ENCODE results near the gene NFKBIE.

Gene NFKBIE

DNA sequence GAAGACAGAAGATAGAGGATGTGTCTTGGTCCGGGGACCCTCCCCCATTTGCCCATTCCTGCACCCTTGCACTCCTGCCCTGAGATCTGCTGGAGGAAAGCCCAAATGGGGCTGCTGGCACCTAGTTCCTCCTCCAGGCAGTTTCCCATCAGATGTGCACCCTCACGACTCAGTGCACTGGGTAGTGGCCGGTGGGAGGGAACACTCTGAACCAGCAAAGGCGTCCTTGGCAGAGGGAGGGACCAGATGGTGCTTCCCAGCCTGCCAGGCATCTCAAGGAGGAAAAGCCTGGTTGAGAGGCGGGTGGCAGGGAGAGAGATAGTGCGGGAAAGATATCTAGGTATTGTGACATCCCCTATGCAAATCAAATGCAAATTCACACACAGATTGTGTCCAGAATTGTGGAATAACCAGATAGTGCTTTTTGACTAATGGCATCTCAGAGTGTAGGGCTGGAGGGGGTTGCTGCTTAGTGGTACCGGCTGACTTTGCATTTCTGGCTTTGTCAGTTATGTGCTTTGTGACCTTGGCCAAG lies 24.4 kb upstream of the NFKBIE start:
- TF ChIP-seq, protein P1, sequence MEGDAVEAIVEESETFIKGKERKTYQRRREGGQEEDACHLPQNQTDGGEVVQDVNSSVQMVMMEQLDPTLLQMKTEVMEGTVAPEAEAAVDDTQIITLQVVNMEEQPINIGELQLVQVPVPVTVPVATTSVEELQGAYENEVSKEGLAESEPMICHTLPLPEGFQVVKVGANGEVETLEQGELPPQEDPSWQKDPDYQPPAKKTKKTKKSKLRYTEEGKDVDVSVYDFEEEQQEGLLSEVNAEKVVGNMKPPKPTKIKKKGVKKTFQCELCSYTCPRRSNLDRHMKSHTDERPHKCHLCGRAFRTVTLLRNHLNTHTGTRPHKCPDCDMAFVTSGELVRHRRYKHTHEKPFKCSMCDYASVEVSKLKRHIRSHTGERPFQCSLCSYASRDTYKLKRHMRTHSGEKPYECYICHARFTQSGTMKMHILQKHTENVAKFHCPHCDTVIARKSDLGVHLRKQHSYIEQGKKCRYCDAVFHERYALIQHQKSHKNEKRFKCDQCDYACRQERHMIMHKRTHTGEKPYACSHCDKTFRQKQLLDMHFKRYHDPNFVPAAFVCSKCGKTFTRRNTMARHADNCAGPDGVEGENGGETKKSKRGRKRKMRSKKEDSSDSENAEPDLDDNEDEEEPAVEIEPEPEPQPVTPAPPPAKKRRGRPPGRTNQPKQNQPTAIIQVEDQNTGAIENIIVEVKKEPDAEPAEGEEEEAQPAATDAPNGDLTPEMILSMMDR (IDR thresholded peaks at IDR 0.05; ENCODE audit: low read depth, low read length, missing control alignments) = no peak

DNA sequence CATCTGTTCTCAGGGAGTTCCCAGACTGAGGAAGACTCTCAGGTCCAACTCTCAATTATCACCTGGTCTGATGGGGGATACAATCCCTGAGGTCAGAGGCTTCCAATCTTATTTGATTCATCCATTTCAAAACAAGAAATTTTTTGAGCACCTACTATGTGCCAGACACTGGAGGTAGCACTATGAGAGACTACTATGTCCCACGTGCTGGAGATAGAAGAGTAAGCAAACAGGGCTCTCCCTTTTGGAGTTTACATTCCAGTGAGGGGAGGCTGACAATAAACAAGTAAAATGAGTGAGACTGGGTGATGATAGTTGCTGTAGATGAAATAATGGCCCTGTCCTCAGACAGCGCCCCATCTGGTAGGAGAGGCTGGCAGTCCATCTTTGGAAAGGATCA lies 21.4 kb upstream of the NFKBIE start:
- TF ChIP-seq, protein P1 (IDR thresholded peaks at IDR 0.05; ENCODE audit: low read depth, low read length, missing control alignments) = no peak
- no peak for DNase-seq (ENCODE audit: low read depth)
- no peak overlapping the region for H3K4me3 ChIP-seq (ENCODE audit: low read depth, low read length)
- in situ Hi-C loops (cut with HindIII; ENCODE audit: low sequenced_read_pairs) = no loop called here

More for the DNA sequence above, 24.4 kb upstream of the NFKBIE start:
- no peak for DNase-seq (ENCODE audit: low read depth)
- in situ Hi-C loops (cut with HindIII; ENCODE audit: low sequenced_read_pairs) = no loop called here
- H3K4me3 ChIP-seq (ENCODE audit: low read depth, low read length) = no peak overlapping the region

DNA sequence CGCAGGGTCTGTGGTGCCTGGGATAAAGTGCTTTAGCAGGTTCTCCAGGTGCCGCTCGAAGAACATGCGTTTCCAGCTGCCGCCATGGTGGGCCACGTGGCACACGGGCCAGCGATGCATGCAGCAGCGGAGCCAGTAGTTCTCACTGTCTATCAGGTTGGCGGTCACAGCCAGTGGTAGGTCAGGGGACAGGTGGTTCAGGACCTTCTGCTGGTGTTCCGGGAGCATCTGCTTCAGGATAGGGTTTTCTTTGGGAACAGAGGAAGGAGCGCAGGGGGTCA lies 20.9 kb upstream of the NFKBIE start:
- no peak overlapping the region for H3K4me3 ChIP-seq (ENCODE audit: low read depth, low read length)
- TF ChIP-seq, protein P1 (IDR thresholded peaks at IDR 0.05; ENCODE audit: low read depth, low read length, missing control alignments) = no peak
- in situ Hi-C loops (cut with HindIII; ENCODE audit: low sequenced_read_pairs) = no loop called here
- no peak for DNase-seq (ENCODE audit: low read depth)

DNA sequence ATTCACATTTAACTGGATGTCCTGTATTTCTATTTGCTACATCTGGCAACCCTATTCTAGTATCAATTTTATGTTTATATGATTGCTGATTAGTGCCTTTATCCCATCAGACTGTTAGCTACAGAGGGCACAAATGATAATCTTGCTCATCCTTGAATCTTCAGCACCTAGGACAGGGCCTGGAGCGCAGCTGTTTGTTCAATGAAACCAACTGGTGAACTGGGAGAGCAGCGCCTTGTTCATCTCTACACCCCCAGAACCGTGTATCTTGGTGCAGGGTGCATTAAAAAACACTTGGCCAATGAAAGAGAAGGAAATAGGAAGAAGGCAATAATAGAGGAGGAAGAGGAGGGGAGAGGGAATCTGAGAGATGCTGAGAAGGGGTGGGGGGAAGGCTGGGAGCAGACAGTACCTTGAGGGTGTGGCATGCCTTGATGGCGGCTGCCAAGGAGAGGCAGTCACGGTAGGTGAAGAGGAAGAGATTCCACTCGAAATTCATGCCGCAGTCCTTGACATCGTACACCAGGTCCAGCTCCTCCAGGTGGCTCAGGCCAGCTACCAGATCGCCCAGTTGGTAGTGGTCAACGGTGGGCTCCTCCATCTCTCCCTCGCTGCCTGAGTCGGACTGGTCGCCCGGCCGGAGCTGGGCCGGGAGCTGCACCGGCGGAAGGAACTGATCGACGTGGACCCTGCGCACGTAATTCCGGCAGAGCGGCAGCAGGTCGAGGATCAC lies 20.4 kb upstream of the NFKBIE start:
- TF ChIP-seq, protein P1 (IDR thresholded peaks at IDR 0.05; ENCODE audit: low read depth, low read length, missing control alignments) = no peak
- DNase-seq (ENCODE audit: low read depth) = no peak
- H3K4me3 ChIP-seq (ENCODE audit: low read depth, low read length) = no peak overlapping the region
- in situ Hi-C loops (cut with HindIII; ENCODE audit: low sequenced_read_pairs) = no loop called here

DNA sequence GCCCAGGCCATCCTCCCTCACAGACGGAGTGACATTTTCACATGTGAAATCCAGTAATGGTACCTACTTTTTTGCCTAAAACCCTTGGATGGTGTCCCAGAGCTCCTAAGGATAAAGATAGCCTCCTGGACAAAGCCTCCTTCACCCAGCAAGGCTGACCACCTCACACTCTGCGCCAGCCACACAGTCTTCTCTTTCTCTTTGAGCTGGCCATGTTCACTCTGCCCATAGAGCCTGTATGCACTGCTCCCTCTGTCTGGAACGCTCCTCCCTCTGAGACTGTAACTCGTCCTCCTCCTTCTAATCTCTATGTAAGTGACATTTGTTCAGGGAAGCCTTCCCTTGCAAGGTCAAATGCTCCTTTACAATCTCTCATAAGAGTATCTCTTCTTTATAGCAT lies 19.5 kb upstream of the NFKBIE start:
- in situ Hi-C loops (cut with HindIII; ENCODE audit: low sequenced_read_pairs) = no loop called here
- no peak overlapping the region for H3K4me3 ChIP-seq (ENCODE audit: low read depth, low read length)

GRCh38 chr6:44284121-44284520 lies 18.8 kb upstream of the NFKBIE start:
- DNase-seq (ENCODE audit: low read depth) = no peak
- in situ Hi-C loops (cut with HindIII; ENCODE audit: low sequenced_read_pairs) = no loop called here
- TF ChIP-seq, protein P1 (IDR thresholded peaks at IDR 0.05; ENCODE audit: low read depth, low read length, missing control alignments) = no peak
- no peak overlapping the region for H3K4me3 ChIP-seq (ENCODE audit: low read depth, low read length)

More for the DNA sequence above, 19.5 kb upstream of the NFKBIE start:
- no peak for DNase-seq (ENCODE audit: low read depth)
- TF ChIP-seq, protein P1 (IDR thresholded peaks at IDR 0.05; ENCODE audit: low read depth, low read length, missing control alignments) = no peak

All from astrocyte of the cerebellum (primary cell).